GM12873 (cell line): ENCODE data around the gene MYF5.

Experiments used
- TF ChIP-seq, protein P1 (sequence below): IDR thresholded peaks from 2 replicates; pipeline ENCODE4 v1.5.1; 2012; ENCODE audit warnings: low read depth, mild to moderate bottlenecking, moderate library complexity, low read length, control low read depth; ENCODE audit not compliant: insufficient read depth; ENCODE audit errors: missing control alignments

The MYF5 gene

DNA sequence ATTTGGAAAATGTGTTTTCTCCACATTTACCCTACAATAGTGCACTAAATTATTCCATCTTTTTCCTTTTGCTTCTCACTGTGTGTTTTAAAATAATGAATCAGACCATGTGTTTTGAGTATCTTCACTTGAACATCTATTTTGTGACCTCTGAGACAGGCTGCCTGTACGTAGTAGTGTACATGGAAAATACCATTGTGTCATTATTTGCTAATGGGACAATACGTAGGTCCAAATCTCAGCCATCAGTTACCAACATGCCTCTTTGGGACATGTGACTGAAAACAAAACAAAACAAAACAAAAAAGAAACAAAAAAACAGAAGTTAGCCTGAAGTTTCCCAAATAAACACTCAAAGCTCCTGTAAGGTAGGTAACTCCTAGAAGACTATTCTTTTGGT lies 16.4 kb upstream of the MYF5 start:
- TF ChIP-seq, protein P1, sequence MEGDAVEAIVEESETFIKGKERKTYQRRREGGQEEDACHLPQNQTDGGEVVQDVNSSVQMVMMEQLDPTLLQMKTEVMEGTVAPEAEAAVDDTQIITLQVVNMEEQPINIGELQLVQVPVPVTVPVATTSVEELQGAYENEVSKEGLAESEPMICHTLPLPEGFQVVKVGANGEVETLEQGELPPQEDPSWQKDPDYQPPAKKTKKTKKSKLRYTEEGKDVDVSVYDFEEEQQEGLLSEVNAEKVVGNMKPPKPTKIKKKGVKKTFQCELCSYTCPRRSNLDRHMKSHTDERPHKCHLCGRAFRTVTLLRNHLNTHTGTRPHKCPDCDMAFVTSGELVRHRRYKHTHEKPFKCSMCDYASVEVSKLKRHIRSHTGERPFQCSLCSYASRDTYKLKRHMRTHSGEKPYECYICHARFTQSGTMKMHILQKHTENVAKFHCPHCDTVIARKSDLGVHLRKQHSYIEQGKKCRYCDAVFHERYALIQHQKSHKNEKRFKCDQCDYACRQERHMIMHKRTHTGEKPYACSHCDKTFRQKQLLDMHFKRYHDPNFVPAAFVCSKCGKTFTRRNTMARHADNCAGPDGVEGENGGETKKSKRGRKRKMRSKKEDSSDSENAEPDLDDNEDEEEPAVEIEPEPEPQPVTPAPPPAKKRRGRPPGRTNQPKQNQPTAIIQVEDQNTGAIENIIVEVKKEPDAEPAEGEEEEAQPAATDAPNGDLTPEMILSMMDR, result no peak

DNA sequence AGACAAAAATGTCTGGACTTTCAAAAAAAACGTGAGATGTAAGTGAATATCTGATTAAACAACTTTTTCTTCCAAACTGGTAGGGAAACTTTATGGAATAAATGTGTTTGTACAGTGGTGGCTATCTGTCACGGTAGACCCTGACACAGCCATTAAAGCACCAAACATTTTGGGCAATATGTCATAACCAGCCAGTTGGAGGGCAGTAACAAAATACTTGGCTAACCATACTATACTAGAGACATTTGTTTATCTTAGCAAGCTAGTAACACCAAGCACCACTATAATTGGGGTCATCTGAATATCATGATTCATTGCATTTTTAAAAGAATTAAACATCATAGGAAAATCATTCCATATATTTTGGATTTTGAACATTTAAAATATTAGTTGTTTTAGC lies 15.3 kb upstream of the MYF5 start:
- TF ChIP-seq, protein P1, result no peak

DNA sequence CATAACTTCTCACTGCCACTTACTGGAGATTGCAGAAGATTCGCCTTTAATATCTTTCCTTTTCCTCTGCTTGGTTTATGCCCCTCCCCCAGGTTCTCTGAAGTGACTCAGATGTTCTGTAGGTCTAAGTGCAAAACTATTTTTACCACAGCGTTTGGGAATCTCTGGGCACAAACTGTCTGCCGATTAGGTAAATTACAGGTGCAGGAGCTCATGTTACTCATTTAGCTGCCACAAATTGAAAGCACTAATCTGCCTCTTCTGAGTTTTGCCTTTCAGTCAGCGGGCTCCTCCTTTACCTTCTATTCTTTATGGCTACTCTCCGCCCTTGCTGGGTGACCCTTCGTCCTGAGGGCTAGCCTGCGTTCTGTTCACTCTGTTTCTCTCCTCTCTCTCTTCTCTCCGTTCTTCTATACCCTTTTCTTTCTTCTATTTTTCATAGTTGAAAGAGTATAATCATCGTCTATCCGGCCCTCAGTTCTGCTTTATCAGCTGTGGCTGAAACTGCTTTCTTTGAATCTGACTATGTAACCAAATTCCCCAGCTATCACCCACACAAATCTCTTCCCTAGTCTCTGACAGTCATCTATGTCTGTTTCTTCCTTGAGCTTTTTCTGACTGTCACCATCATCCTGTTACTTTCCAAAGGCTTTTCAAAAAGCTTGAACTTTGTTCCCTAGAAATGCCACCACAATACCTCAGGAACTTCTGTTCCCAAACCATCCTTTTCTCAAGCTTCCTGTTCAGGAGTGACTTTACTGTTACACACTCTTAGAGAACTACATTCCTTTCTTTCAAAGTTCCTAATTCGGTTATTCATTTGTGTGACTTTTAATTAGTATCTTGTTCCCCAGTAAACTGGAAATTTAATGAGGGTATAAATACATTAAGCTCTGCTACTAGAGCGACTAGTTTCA lies 13.6 kb upstream of the MYF5 start:
- TF ChIP-seq, protein P1, result no peak

DNA sequence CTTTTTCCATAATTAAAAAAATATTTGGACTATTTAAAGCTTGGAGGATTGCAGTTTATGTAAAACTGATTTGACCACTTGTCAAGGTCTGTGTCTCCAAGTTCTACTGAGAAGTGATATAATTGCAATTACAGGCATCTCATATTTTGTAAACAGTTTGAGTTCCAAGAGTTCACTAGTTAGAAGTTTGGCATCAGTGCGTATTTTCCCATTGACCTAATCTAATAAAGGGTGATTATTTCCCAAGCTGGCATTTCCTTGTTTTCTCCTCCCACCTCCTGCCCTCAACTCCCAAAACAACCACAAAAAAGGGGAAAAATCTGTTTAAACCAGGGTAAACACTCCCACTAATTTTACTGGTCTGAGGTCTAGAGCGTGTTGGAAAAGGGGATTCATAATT lies 12.3 kb upstream of the MYF5 start:
- TF ChIP-seq, protein P1, result no peak

DNA sequence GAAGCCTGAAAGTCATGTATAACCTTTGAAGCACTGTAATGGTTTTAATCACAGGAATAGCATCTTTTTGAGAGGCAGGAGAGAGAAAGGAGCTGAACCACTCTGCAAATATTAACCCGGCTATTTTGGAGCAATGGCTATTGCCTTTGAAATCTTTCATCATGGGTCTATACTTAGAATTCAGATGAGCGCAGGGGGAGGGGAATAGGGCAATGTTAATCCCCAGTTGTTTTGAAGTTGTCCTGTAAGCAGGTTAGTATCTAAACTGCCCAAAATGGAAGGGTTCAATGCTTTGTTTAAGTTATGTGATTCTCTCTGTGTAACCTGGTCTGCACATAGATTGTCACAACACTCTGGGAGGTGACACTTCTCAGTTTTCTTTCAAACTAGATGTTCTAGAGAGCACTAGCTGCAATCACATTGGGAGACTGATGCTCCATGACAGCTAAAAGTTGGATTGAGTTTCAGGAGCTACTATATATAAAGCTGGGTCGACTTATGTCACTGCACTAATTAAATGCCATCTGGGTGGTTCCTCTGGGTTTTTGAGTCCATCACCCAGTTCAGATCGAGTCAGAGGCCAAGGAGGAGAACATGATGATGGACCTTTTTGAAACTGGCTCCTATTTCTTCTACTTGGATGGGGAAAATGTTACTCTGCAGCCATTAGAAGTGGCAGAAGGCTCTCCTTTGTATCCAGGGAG lies 9.4 kb upstream of the MYF5 start, which contains the start of gene MYF6:
MYF6 (plus strand) TSS at position 509 of the 704 bp plus-strand sequence; CDS start at position 595, 86 bp downstream.
- TF ChIP-seq, protein P1, result no peak

DNA sequence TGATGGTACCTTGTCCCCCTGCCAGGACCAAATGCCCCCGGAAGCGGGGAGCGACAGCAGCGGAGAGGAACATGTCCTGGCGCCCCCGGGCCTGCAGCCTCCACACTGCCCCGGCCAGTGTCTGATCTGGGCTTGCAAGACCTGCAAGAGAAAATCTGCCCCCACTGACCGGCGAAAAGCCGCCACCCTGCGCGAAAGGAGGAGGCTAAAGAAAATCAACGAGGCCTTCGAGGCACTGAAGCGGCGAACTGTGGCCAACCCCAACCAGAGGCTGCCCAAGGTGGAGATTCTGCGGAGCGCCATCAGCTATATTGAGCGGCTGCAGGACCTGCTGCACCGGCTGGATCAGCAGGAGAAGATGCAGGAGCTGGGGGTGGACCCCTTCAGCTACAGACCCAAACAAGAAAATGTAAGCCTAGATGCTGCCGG lies 8.9 kb upstream of the MYF5 start:
- TF ChIP-seq, protein P1, result no peak
